Measurements from ENCODE around the gene OR4D2. TPM values are rescaled to one million over a fixed set of nuclear protein-coding genes. Genes with fewer than 3 reads are reported as not detected.

Gene OR4D2
- total RNA-seq, 4 donors from 2014 or later: not detected

DNA sequence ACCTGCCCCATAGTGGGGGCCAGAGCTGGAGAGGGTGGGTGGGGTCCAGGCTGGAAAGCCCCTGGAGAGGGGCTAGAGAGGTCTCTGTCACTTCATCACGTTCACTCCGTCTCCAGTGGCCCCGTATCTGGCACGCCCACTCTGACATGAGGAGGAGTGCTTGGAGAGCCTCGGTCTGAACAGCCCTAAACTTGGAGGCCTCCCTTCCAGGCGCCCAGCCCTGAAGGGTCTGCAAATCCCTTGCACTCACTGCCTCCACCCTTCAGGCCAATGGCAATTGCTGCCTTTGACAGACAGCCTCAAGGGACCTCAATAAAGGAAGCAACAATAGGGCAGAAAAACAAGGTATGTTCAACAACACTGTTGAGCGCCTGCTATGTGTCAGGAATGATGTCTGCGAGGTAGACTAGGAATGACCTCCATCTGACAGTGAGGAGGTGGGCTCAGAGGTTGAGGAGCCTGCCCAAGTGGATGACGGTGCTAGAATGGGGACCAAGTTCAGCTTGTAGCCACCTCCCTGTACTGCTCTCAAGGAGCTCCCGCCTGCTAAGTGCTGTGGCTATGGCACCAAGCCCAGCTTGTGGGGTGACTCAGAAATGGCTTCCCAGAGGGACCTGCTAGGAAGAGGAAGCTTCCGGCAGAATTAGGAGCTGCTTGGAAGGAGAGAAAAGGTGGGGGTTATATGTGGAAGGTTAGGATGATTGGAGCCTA is 22.8 kb downstream of the OR4D2 start:
- peaks cover 0 to 66% (median 0%) of the 10 kb centered on the region in 4 donors for H3K27me3 ChIP-seq
- intact Hi-C loops (cut with DNase I): no loop called here

DNA sequence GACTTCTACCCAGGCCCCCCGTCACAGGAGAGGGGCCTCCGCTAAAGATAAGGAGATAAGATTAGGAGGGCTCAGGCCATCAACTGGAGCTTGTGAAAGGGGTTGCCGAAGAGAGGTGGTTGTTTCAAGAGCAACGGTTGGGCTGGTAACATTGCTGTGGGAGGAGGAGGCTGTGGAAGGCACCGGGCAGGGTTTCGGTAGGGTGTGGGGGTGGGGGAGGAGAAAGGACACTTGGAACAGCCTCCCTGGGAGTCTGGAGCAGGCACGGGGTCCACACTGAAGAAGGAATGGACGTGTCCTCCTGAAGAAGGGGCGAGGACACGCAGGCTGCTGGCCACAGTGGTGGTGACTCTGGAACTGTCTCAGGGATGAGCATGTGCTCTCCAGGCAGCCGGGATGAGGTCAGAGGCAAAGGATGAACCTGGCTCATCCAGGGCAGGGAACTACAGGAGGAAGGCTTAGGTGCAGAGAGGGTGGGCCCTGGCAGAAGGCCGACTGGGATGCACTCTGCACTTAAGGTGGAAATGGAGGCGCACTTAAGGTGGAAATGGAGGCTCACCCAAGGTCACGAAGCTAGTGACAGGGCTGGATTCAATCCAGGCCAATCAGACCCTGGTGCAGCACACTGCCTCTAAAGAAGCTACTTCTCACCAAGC is 24.6 kb downstream of the OR4D2 start:
- peaks cover 0 to 72% (median 0%) of the 10 kb centered on the region in 4 donors for H3K27me3 ChIP-seq
- no peaks in the 10 kb centered on the region for H3K36me3 ChIP-seq
- peaks cover 3 to 9% (median 7%) of the 10 kb centered on the region in 3 donors for H3K4me1 ChIP-seq
- TF ChIP-seq, protein P1, sequence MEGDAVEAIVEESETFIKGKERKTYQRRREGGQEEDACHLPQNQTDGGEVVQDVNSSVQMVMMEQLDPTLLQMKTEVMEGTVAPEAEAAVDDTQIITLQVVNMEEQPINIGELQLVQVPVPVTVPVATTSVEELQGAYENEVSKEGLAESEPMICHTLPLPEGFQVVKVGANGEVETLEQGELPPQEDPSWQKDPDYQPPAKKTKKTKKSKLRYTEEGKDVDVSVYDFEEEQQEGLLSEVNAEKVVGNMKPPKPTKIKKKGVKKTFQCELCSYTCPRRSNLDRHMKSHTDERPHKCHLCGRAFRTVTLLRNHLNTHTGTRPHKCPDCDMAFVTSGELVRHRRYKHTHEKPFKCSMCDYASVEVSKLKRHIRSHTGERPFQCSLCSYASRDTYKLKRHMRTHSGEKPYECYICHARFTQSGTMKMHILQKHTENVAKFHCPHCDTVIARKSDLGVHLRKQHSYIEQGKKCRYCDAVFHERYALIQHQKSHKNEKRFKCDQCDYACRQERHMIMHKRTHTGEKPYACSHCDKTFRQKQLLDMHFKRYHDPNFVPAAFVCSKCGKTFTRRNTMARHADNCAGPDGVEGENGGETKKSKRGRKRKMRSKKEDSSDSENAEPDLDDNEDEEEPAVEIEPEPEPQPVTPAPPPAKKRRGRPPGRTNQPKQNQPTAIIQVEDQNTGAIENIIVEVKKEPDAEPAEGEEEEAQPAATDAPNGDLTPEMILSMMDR (IDR thresholded peaks at IDR 0.05): no peak
- no peak for TF ChIP-seq POLR2A (IDR thresholded peaks at IDR 0.05)
- DNase-seq: no peak
- intact Hi-C loops (cut with DNase I): no loop called here
- no peaks in the 10 kb centered on the region for H3K9me3 ChIP-seq
- H3K27ac ChIP-seq: no peak overlapping the region
- 31 to 45% methylated on average over 12 of the region's 14 CpGs for WGBS, 2 donors
- no peak overlapping the region for H3K4me3 ChIP-seq

More for the DNA sequence above, 22.8 kb downstream of the OR4D2 start:
- Histone ChIP-seq H3K9me3 (no peaks in the 10 kb centered on the region), H3K27ac (no peak overlapping the region), H3K4me1 (peaks cover 5 to 12% (median 10%) of the 10 kb centered on the region in 3 donors), H3K36me3 (no peaks in the 10 kb centered on the region), H3K4me3 (no peak overlapping the region)
- 37 to 45% methylated on average over 5 to 7 of the region's 11 CpGs for WGBS, 2 donors
- no peak for DNase-seq
- TF ChIP-seq POLR2A (IDR thresholded peaks at IDR 0.05): no peak
- TF ChIP-seq, protein P1 (IDR thresholded peaks at IDR 0.05): no peak

DNA sequence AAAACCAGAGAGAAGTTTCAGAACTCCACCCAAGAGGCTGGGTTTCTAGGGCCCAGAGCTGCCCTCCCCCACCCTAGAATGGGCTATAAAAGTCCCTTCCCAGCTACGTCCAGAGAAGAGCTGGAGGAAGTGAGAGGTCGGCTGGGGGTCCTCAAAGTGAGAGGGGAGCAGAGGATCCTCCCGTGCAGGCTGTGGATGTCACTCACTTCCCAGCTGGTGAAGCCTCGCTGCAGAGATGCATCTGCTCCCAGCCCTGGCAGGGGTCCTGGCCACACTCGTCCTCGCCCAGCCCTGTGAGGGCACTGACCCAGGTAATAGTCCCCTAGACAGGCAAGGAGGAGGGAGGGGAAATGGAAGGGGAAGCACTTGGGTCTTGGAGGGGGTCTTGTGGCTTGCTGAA is 25.8 kb downstream of the OR4D2 start, which contains the start of gene EPX:
TSS of gene EPX (plus strand) at position 115 of the 400 bp plus-strand sequence. CDS start at position 236, 121 bp downstream.
- intact Hi-C loops (cut with DNase I): no loop called here

DNA sequence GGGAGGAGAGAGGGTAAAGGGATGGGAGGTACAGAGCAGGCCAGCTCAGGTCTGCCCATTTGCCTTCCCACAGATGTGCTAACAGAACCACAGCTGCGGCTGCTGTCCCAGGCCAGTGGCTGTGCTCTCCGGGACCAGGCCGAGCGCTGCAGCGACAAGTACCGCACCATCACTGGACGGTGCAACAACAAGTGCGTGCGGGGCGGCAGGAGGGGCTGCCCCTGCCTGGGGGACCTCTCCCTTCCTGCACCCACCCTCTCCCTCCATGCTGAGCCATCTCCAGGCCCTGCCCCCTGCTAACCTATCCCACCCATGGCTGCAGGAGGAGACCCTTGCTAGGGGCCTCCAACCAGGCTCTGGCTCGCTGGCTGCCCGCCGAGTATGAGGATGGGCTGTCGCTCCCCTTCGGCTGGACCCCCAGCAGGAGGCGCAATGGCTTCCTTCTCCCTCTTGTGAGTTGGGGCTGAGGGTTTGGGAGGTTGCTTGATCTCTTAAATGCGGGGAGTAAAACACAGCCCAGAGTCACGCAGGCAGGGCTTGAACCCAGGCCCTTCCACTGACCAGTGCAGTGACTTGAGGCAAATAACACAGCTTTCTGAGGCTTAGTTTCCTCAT is 27.0 kb downstream of the OR4D2 start:
- intact Hi-C loops (cut with DNase I): no loop called here
- Histone ChIP-seq H3K27ac (no peak overlapping the region), H3K27me3 (peaks cover 0 to 77% (median 0%) of the 10 kb centered on the region in 4 donors)

More for the DNA sequence above, 25.8 kb downstream of the OR4D2 start, which contains the start of gene EPX:
- Histone ChIP-seq H3K4me1 (peaks cover 3 to 9% (median 7%) of the 10 kb centered on the region in 3 donors), H3K4me3 (no peak within 1 kb of the TSS), H3K36me3 (no peaks in the 10 kb centered on the region), H3K27ac (no peak within 1 kb of the TSS), H3K9me3 (no peaks in the 10 kb centered on the region), H3K27me3 (peaks cover 0 to 71% (median 0%) of the 10 kb centered on the region in 4 donors)
- TF ChIP-seq, protein P1 (IDR thresholded peaks at IDR 0.05): no peak
- TF ChIP-seq POLR2A (IDR thresholded peaks at IDR 0.05): no peak
- WGBS, 2 donors: 0 to 40% methylated on average over 1 to 2 of the region's 6 CpGs
- DNase-seq: no peak

More for the DNA sequence above, 27.0 kb downstream of the OR4D2 start:
- H3K36me3 ChIP-seq: no peaks in the 10 kb centered on the region
- H3K4me1 ChIP-seq: peaks cover 3 to 9% (median 7%) of the 10 kb centered on the region in 3 donors
- DNase-seq: no peak
- 74% methylated on average over 7 of the region's 18 CpGs; no CpG with 5 or more reads in 1 of the 2 donors for WGBS, 2 donors
- H3K9me3 ChIP-seq: no peaks in the 10 kb centered on the region
- TF ChIP-seq, protein P1 (IDR thresholded peaks at IDR 0.05): no peak
- no peak for TF ChIP-seq POLR2A (IDR thresholded peaks at IDR 0.05)
- H3K4me3 ChIP-seq: no peak overlapping the region
